Measurements from ENCODE around the gene KLHL8.
"Not testable (repeated sequence)": the region's sequence is repeated elsewhere in the genome, so short reads cannot be mapped to it uniquely, and the experiment has no call there.

DNA sequence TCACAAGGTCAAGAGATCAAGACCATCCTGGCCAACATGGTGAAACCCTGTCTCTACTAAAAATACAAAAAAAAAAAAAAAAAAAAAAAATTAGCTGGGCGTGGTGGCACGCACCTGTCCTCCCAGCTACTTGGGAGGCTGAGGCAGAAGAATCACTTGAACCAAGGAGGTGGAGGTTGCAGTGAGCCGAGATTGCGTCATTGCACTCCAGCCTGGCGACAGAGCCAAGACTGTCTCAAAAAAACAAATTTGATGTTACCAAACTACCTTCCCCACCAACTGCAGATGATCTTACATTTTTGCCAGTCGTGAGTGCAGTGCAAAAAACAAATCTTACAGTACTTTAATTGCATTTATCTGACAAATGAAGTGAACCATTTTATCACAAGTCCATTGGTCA is 74.5 kb downstream of the KLHL8 start:
- TF ChIP-seq, protein P1, sequence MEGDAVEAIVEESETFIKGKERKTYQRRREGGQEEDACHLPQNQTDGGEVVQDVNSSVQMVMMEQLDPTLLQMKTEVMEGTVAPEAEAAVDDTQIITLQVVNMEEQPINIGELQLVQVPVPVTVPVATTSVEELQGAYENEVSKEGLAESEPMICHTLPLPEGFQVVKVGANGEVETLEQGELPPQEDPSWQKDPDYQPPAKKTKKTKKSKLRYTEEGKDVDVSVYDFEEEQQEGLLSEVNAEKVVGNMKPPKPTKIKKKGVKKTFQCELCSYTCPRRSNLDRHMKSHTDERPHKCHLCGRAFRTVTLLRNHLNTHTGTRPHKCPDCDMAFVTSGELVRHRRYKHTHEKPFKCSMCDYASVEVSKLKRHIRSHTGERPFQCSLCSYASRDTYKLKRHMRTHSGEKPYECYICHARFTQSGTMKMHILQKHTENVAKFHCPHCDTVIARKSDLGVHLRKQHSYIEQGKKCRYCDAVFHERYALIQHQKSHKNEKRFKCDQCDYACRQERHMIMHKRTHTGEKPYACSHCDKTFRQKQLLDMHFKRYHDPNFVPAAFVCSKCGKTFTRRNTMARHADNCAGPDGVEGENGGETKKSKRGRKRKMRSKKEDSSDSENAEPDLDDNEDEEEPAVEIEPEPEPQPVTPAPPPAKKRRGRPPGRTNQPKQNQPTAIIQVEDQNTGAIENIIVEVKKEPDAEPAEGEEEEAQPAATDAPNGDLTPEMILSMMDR (IDR thresholded peaks at IDR 0.05): not testable (repeated sequence)
- not testable (repeated sequence) for TF ChIP-seq EZH2 (IDR thresholded peaks at IDR 0.05; ENCODE audit: borderline replicate concordance, insufficient read depth, low read depth, low read length, poor library complexity, severe bottlenecking)

All from B cell (primary cell).